Measurements from ENCODE around the gene TLCD2. TPM values are rescaled to one million over a fixed set of nuclear protein-coding genes. Genes with fewer than 3 reads are reported as not detected.

The TLCD2 gene
- total and polyA plus RNA-seq, 9 of the 15 experiments (the other 6 are each of a cell fraction or from before 2014, with no cell fraction given), result 0.10 to 0.89 (median 0.58) TPM

DNA sequence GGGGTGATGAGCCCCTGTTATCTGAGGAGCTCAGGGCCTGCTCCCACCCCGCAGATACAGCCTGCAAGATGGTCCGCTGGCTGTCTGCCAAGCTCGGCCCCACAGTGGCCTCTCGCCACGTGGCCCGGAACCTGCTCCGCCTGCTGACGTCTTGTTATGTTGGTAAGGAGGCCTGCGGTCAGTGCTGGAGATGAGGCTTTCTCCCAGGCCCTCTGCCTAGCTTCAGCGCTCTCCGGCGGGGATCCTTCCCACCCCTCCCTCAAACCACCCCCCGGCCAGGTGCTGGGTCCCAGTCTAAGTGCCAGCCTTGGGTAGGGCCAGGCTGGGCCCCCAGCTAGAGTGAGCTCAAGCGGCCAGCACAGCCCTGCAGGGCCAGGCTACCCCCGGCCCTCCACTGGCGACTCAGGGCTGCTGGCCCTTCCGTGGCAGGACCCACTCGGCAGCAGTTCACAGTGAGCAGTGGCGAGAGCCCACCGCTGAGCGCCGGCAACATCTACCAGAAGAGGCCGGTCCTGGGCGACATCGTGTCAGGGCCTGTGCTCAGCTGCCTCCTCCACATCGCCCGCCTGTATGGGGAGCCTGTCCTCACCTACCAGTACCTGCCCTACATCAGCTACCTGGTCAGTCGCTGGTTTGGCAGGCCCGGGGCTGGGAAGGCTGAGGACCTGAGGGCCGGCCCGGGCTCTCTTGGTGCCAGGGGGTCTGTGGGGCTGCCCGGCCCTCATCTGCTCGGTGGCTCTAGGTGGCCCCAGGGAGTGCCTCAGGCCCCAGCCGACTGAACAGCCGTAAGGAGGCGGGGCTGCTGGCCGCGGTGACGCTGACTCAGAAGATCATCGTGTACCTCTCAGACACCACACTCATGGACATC, 20.4 kb upstream of the TLCD2 start:
- Histone ChIP-seq H3K27ac (ENCODE audit: extremely low read depth, low read depth, low read length) (peak overlapping the region; percentile 97), H3K36me3 (ENCODE audit: control insufficient read depth, insufficient read depth, low read length) (peaks cover 17% of the 10 kb centered on the region; the same call in 1 of the 3 replicates), H3K9me3 (replicated peaks; ENCODE audit: control insufficient read depth, insufficient read depth, low read depth, low read length) (no peaks in the 10 kb centered on the region), H3K9ac (ENCODE audit: insufficient read depth in 1 of 2, low read depth in 2 of 2, low read length in 2 of 2) (peak overlapping the region; percentile 89 to 91), H3K9me1 (ENCODE audit: control insufficient read depth, insufficient read depth, low read length) (no peaks in the 10 kb centered on the region), H3K27me3 (ENCODE audit: control insufficient read depth in 2 of 2, insufficient read depth in 2 of 2, low read length in 2 of 2) (no peaks in the 10 kb centered on the region), H3K79me2 (ENCODE audit: control insufficient read depth, insufficient read depth, low read length) (peaks cover 7% of the 10 kb centered on the region; the same call in 2 of the 3 replicates), H3K4me3 (peak overlapping the region; percentile 16; the same call in 1 of the 2 replicates), H3K4me2 (ENCODE audit: insufficient read depth, low read length) (peak overlapping the region; percentile 72), H4K20me1 (replicated peaks; ENCODE audit: control insufficient read depth, insufficient read depth, low read length) (no peaks in the 10 kb centered on the region), H2AFZ (ENCODE audit: low read depth, low read length) (peak overlapping the region; percentile 89), H3K4me1 (replicated peaks in 1 of 2; ENCODE audit: control insufficient read depth in 2 of 2, insufficient read depth in 2 of 2, low read length in 2 of 2) (peaks cover 23 to 77% of the 10 kb centered on the region in 2 experiments)
- 12% methylated on average over 25 of the region's 40 CpGs for WGBS (ENCODE audit: insufficient coverage, low coverage, missing lambda C conversion rate)
- DNase-seq (ENCODE audit: extremely low read depth in 1 of 4, low spot score in 3 of 4), result peak; percentile 78 to 96 (median 84)
- ChIA-PET CTCF (ENCODE audit: low intra/inter-chr PET ratio) (no interaction called here), POLR2A (interaction anchor here (0.5 to 1.2 kb wide), 6 partner anchors 9 to 64 kb away, joined by 3 to 8 read pairs (median 4); no protein-coding TSS in a partner anchor)
- in situ Hi-C loops (cut with MboI), result loop anchor here (5.0 kb wide), 1 partner anchor 37 kb away; no protein-coding TSS in a partner anchor
- no TSS peak for BruUV-seq (replicated peaks)
- ATAC-seq, result peak; percentile 92
- peak; percentile 92 for FAIRE-seq
- intact Hi-C loops (cut with micrococcal nuclease), result no loop called here
- 0 out of 2 replicates have a peak, but pooled peaks have one; percentile 30 for TF ChIP-seq ZNF197 (CRISPR knock-in tag; IDR thresholded peaks at IDR 0.05; ENCODE audit: low read depth)
- no peak for TF ChIP-seq MIER1 (IDR thresholded peaks at IDR 0.05; ENCODE audit: low read depth)
- peak; percentile 51; the same call in 1 of the 2 replicates for TF ChIP-seq RNF2 (IDR thresholded peaks at IDR 0.05)
- no peak for TF ChIP-seq SPI1 (IDR thresholded peaks at IDR 0.05; ENCODE audit: borderline replicate concordance, low read depth, low read length)
- no peak for TF ChIP-seq SMARCA5 (IDR thresholded peaks at IDR 0.05)
- TF ChIP-seq ZNF124 (CRISPR knock-in tag; IDR thresholded peaks at IDR 0.05), result no peak
- TF ChIP-seq MAZ (CRISPR knock-in tag; conservative IDR thresholded peaks at IDR 0.05 in 1 of 2, IDR thresholded peaks at IDR 0.05 in 1 of 2), result peak; percentile 6 to 52; a peak in 3 of 4 replicates
- no peak for TF ChIP-seq SRSF1 (IDR thresholded peaks at IDR 0.05; ENCODE audit: low read depth, low read length)
- TF ChIP-seq ZNF75A (CRISPR knock-in tag; IDR thresholded peaks at IDR 0.05), result no peak
- TF ChIP-seq FOXJ3 (CRISPR knock-in tag; IDR thresholded peaks at IDR 0.05), result no peak
- TF ChIP-seq ZNF253 (CRISPR knock-in tag; conservative IDR thresholded peaks at IDR 0.05), result no peak
- no peak for TF ChIP-seq SMARCB1 (IDR thresholded peaks at IDR 0.05; ENCODE audit: insufficient read length, low read depth)
- TF ChIP-seq RCOR1 (IDR thresholded peaks at IDR 0.05; ENCODE audit: borderline replicate concordance in 1 of 2, low read depth in 2 of 2, low read length in 2 of 2), result peak in 1 of 2 experiments; percentile 4; a peak in 1 of 4 replicates
- TF ChIP-seq NR1H2 (CRISPR knock-in tag; IDR thresholded peaks at IDR 0.05), result no peak
- no peak for TF ChIP-seq LARP7 (IDR thresholded peaks at IDR 0.05)
- no peak for TF ChIP-seq ZFP1 (CRISPR knock-in tag; IDR thresholded peaks at IDR 0.05)
- peak; percentile 71; the same call in 1 of the 2 replicates for TF ChIP-seq GABPB1 (CRISPR knock-in tag; IDR thresholded peaks at IDR 0.05)
- no peak for TF ChIP-seq NR3C1 (CRISPR knock-in tag; IDR thresholded peaks at IDR 0.05)
- no peak for TF ChIP-seq NFYB (IDR thresholded peaks at IDR 0.05; ENCODE audit: extremely low read depth, insufficient read length)
- no peak for TF ChIP-seq GATA2 (CRISPR knock-in tag; IDR thresholded peaks at IDR 0.05)
- no peak for TF ChIP-seq COPS2 (conservative IDR thresholded peaks at IDR 0.05)
- TF ChIP-seq, protein P1, sequence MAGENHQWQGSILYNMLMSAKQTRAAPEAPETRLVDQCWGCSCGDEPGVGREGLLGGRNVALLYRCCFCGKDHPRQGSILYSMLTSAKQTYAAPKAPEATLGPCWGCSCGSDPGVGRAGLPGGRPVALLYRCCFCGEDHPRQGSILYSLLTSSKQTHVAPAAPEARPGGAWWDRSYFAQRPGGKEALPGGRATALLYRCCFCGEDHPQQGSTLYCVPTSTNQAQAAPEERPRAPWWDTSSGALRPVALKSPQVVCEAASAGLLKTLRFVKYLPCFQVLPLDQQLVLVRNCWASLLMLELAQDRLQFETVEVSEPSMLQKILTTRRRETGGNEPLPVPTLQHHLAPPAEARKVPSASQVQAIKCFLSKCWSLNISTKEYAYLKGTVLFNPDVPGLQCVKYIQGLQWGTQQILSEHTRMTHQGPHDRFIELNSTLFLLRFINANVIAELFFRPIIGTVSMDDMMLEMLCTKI (IDR thresholded peaks at IDR 0.05; ENCODE audit: partially characterized antibody), result no peak
- TF ChIP-seq ZNF239 (CRISPR knock-in tag; IDR thresholded peaks at IDR 0.05), result no peak
